GM18873 (cell line): ENCODE results near the gene LRRC15.

Experiments used
- ATAC-seq: cut with Tn5 transposase; IDR thresholded peaks from one replicate; pipeline ENCODE4 v1.9.1; 2021; ENCODE audit warnings: mild to moderate bottlenecking, moderate library complexity, moderate number of reproducible peaks; ENCODE audit not compliant: unreplicated experiment, low FRiP score

The LRRC15 gene

DNA sequence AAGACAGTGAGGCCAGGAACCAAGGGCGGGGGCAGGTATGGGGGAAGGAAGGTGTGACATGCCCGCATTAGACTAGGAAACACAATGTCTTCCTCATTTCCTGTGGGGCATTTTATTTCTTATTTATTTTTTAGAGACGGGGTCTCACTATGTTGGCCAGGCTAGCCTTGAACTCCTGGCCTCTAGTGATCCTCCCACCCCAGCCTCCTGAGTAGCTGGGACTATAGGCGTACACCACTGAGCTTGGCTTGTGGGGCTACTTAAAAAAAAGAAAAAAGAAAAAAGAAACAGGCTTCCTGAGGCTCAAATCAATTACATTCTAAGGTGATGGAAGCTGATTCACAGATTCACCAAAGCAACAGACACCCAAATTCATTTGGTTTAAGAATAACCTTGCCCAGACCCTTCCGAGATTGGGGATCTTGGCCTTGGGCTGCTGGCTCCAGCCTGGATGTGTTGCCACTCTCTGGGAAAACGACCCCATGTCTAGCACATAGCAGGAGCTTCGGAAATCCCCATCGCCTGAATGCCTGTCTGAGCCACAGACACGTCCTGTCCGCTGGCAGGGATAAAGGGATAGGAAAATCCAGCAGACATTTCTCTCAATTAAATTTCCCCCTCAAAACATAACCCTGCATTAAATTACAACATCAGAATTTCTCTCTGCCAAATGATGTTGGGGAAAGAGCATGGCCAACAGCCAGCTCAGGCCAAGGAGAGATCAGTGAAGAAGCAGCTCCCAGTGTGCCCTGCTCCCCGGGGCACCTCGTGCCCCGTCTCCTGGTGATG, 31.4 kb downstream of the LRRC15 start:
- ATAC-seq: no peak

DNA sequence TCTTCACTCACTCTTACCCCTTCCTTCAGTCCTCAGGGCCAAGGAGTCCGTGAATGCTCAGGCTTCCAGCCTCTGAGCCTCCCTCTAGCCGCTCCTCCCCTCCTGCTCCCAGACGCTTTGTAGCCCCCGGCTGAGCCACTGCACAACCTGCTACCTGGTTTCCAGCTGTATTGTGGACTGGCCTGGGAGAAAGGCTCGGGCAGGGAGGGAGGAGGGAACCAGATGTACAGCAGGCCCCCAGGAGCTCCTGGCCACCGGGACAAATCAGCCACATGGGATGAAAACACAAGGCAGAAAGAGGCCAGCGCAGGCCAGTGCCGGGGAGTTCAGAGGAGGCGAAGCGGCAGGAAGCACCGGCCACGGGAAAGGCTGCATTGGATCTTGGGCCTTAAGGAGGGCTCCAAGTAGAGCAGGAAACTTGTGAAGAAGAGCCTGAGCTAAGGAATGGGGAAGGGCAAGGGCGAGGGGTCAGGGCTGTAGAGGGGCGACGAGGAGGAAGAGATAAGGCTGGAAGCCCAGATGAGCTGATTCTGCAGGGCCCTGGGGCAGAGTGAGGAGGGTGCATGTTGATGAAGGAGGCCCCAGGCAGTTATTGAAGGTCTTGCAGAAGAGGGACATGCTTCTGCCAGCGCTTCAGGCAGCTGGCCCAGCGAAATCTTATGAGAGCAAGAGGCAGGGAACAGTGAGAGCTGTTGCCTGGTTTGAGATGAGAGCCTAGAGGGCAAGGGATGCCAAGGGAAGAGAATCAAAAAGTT, 32.8 kb downstream of the LRRC15 start:
- no peak for ATAC-seq

DNA sequence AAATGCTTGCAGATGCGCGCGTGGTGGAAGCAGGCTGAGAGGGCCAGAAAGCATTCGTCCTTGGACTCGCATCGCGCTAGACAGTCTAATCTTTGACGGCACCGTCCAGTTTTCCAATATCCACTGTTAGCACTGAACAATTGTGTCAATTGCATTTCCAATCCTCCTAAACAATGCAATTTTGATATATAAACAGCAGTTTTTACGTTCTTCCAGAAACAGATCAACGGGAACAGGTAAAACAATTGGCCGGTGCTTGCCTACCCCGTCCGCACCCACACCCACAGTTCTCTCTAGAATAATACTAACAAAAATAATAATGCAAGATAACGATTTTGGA, 35.6 kb downstream of the LRRC15 start:
- no peak for ATAC-seq

DNA sequence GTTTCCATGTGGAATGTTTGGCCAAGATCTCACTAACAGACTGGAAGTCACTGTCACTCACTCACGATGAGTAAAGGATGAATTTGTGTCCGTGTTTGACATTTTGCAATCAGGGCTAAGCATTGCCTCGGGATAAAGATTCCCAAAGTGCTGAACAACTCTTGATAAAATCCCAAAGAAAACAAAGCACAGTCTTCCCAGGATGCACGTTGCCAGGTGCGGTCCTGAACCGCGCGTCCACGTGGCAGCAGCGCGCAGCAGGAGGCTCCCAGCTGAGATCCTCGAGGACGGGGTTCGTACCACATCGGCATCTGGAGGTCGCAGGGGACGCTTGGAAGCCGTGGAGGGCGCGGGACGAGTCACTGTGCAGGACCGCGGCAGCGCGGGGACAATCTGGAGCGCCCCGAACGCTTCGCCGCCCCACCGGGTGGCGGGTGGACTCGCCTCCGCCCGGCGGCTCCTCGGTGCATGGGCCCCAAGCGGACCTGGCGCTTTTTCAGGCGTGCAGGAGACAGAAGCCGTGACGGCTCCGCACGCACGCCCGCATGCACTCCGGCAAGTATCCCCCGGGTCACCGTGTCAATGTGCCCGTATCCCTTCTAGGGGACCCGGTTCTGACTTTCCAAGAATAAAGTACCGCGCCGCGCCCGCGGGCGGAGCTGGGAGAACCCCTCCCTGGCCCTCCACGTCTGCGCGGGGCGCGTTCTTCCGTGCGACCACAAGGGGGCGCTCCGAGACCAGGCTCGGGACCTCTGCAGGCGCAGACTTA, 36.1 kb downstream of the LRRC15 start:
- peak; percentile 79 for ATAC-seq

DNA sequence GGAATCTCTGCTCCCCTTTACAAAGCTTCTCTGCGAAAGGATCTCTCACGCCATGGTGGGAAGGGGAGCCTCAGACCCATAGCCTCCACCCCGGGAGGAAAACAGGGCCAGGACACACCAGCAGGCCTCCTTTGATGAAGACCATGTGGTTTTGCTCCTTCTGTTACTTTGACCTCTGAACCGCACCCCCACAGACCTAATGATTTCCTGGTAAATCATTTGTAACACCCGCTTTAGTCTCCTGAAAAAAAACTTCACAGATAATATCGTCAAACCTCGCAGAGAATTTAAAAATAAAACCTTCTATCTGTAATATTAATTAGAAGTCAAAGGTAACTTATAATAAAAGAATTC, 36.7 kb downstream of the LRRC15 start:
- ATAC-seq: no peak

DNA sequence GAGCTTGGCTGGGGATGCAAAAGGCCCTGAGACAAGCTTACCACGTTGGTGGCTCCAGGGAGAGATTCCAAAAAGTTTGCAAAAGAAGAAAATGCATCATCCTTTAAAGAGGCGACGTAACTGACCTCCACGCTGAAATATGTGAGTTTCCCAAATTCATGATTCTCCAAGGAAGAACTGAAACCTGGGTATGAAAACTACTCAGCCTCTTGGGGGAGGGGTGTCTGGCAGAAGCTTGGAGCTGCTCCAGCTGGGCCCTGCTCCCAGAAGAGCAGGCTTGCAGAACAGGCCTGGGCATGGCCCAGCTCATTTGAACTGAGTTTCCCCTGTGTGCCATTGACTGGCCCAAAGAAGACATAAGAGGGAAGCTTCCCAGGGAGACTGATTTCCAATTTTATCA, 39.0 kb downstream of the LRRC15 start:
- no peak for ATAC-seq

DNA sequence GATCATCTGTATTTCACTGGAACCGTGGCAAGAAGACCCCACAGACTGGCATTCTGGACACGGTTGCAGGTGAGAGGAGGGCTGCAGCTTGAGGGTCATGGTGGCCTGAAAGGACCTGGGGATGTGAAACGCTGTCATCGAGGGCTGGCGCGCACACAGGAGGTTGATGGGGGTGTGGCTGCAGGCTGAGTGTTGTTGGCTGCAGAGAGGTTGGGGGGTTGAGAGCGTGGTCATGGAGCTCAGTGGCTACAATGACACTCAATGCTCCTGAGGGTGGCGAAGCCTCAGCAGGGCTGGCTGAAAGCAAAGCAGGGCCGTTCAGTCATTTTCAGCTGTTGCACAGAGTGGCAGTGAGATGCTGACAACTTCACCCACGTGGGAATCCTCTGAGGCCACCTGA, 39.4 kb downstream of the LRRC15 start:
- no peak for ATAC-seq

DNA sequence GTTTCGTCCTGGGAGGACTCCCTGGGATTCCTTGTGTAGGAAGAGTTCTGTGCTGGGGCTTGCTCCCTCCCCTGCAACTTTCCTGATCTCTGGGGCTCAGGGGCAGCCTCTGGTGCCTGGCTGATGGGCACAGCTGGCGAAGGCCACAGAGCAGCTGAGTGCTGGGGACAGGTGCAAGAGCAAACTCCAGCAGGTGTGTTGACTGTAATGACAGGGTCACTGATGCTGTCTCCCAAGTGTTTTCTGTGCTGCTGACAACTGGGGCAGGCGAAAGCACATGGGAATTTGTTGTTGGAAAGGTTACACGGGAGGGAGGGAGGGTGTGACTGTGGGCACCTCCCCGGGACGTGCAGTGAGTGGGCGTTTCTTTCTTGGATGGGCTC, 40.0 kb downstream of the LRRC15 start:
- ATAC-seq: no peak

DNA sequence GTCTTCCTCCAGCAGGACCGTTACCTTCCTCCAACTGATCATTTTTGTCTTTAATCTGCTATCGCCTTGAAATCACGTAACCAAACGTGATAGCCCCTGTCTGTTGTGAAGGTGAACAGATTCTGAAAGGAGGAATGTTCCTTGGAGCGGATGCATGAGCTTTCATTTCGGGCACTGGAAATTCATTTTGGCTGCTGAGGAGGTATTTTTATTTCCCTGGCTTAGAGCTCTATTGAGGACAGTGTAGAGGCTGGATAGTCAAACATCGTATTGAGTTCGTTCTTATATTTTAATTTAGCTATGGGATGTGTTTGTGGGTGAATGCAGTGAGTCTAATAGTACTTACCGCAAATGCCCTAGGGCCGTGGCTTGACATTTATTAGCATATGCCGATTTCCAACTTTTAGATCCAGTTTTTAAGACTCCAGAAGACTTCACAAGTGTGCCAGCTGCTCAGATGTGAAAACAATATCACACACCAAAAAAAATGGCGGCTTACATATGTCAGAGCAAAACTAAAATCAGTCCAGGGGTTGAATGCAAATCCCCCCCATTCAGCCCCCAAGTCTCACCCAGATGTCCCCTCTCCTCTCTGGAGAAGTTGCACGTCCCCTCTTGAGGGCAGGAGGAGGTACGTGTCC, 40.5 kb downstream of the LRRC15 start:
- ATAC-seq: no peak

DNA sequence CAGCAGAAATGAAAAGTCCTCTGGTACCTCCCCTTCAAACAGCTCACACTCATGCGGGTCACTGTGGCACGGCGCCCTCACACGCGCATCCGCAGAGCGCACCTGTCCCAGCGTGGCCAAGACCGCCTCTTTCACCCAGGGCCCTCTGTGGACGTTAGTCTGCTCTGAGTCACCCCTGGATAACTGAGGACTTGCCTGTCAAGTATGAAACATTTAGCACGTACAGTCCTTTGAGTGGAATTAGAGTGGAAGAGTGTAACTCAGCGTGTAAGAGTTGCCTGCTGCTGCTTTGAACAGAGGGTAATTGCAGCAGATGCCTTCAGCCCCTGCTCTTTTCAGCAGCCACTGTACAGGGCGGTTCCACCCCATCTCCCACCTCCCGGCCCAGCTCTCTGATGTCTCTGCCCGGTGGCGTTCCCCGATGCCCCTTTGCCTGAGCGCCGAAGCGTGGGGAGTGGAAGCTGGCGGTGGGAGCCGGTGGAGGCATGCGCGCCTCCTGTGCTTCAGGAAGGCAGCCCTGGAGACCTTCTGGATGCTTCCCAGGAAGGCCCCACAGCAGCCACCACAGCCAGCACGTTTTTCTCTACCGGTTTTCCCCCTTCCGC, 41.4 kb downstream of the LRRC15 start:
- ATAC-seq: no peak

DNA sequence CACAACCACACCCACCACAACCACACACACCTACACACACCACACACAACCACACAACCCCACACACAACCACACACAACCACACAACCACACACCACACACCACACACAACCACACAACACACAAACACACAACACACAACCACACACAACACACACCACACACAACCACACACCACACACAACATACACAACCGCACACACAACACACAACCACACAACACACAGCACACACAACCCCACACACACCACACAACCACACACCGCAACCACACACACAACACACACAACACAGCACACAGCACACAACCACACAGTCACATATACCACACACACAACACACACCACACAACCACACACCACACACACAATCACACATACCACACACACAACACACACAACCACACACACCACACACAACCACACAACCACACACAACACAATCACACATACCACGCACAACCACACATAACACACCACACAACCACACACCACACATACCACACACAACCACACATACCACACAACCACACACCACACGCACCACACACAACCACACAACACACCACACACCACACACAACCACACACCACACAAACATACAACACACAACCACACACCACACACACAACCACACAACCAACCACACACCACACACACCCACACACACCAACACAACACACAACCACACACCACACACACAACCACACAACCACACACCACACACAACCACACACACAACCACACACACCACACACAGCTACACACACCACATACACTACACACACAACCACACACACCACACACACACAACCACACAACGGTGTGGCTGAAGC, 42.1 kb downstream of the LRRC15 start:
- ATAC-seq: no peak

DNA sequence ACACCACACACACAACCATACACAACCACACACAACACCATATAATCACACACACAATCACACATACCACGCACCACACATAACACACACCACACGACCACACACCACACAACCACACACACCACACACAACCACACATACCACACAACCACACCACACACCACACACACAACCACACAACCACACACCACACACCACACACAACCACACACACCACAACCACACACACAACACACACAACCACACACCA, 42.6 kb downstream of the LRRC15 start:
- no peak for ATAC-seq

DNA sequence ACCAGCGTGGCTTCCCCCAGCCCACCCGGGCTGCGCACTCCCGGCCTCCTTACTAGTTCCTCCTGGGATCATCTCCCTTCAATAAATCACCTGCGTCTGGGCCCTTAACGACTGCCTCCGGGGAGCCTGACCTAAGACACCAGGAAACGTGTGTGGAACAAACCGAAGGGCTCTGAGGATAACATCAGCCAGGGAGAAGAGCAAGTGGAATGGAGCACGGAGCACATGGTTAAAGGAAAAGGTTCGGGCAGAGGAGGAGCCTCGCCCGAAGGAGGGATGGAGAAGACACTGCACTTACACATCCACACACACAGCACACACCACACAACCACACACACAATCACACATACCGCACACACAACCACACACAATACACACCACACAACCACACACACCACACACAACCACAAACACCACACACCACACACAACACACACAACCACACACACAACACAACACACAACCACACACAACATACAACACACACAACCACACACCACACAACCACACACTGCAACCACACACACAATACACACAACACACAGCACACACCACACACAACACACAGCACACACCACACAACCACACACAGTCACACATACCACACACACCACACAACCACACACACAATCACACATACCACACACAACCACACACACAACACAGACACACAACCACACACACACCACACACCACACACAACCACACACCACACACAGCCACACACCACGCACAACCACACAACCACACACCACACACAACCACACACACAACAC, 43.2 kb downstream of the LRRC15 start:
- no peak for ATAC-seq

DNA sequence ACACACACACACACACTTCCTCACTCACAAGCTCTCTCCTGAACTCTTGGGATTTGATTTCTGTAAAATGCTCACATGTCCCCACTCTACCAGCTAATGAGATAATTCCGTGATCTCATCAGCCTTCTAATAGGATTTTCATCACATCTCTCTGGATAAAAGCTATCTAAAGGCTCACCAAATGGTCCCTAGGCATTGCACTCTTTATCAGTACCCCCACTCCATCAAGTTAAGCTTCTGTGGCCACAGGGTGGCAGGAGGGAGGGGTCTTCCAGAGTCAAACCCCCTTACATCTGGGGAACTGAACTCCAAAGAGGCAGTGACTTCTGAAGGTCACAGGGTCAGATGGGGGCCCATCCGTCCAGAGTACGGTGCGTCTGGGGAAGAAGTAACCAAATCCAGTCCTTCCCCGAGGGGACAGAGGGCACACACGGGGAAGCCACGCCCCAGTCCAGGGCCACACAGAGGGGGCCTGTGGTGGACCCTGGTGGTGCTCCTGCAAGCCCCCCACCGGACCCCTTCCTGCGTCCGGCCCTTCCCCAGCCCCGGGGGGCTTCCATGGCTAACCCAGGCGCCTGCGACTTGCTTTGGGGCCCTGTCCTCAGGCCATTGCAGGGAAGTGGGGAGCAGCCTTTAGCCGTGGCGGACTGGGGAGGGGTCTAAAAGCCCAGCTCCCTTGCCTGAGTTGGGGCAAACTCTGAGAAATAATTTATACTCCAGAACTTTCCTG, 44.0 kb downstream of the LRRC15 start:
- ATAC-seq: no peak

DNA sequence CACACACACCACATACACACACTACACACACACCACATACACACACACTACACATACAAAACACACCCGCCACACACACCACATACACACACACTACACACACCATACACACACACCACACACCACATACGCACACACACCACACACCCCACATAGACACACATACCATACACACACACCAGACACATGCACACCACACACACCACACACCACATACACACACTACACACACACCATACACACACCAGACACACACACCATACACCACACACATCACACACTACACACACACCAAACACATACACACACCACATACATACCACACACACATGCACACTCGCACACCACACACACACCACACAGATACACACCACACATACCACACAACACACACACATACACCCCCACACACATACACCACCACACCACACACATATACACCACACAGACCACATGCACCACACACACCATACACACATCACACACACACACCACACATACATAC, 44.7 kb downstream of the LRRC15 start:
- no peak for ATAC-seq

DNA sequence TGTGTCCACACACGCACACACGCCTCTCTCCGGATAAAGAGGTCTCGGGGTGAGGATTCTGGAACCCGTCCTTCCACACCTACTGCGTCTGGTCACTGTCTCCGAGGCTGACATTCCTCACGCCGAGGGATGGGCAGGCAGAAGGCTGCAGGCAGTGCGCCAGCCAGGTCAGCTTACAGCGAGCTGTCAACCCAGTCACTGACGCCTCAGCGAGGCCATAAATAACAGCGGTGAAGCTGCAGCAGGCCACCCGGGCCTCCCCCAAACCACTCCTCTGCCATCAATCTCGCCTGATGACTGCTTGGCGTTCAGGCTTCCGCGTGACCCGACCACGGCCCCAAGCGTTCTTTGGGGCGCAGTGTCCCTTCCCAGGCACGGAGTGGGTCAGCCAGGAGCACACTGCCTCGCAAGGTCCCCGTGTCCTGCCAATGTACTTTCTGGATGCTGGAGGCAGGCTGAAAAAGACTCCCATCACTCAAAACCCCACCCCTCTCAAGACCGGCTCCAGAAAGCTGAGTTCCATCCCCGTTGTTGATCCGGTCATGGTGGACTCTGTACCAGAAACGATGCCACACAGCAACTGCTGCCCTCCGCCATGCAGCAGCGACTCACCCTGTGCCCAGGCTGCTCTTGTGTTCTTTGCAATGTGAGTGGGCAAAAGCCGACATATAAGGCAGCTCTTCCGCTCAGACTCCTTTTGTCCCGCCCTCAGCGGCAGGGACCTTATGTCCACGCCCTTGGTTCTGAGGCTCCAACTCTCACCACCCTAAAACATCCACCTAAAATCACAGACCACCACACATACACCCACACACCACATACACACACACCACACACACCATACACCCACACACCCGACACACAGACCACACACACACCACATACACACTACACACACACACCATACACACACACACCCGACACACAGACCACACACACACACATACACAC, 45.5 kb downstream of the LRRC15 start:
- no peak for ATAC-seq

DNA sequence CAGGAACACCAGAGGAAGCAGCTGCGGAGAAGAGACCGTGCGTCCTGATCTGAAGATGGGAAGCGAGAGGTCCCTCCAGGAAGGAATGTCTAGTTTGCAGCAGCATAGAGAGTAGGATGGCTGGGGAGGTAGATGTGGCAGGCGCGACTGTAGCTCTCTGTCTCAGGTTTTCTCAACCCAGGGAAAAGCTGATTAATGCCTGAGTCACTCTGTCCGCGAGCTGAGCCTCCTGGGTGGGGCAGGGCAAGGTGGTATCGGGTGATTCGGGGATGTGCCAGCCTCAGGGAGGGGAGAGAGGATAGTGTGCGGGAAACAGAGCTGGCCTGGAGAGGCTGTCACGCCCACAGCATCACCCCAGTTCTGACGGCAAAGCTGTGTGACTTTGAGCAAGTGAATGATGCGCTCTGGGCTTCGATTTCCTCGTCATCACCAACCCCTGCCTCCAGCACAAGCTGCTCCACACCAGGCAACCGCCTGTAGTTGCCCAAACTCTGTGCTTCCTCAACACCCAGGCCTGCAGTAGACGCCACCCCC, 46.8 kb downstream of the LRRC15 start:
- no peak for ATAC-seq
